ENCODE measurements around the gene ESD.
"Not testable (repeated sequence)": the region's sequence is repeated elsewhere in the genome, so short reads cannot be mapped to it uniquely, and the experiment has no call there.

The ESD gene

GRCh38 chr13:46822551-46822950 lies 25.6 kb upstream of the ESD start:
- FAIRE-seq = no peak

GRCh38 chr13:46817838-46818476 lies 21.0 kb upstream of the ESD start:
- FAIRE-seq = no peak
- TF ChIP-seq POU2F2 (IDR thresholded peaks at IDR 0.05; ENCODE audit: low read depth, low read length) (no peak), PAX5 (IDR thresholded peaks at IDR 0.05; ENCODE audit: insufficient read depth, low read length, severe bottlenecking) (no peak), POLR2A (IDR thresholded peaks at IDR 0.05; ENCODE audit: low read depth, low read length) (no peak), TAF1 (IDR thresholded peaks at IDR 0.05; ENCODE audit: low read depth, low read length) (no peak), SPI1 (IDR thresholded peaks at IDR 0.05; ENCODE audit: low read depth, low read length) (no peak), POLR2AphosphoS5 (IDR thresholded peaks at IDR 0.05; ENCODE audit: low read depth, low read length) (no peak)
- no peak for DNase-seq (ENCODE audit: insufficient read length, low spot score)

More at GRCh38 chr13:46822551-46822950, 25.6 kb upstream of the ESD start:
- DNase-seq (ENCODE audit: insufficient read length, low spot score) = no peak
- TF ChIP-seq SPI1 (IDR thresholded peaks at IDR 0.05; ENCODE audit: low read depth, low read length) (no peak), TAF1 (IDR thresholded peaks at IDR 0.05; ENCODE audit: low read depth, low read length) (no peak)

GRCh38 chr13:46817095-46817494 lies 20.1 kb upstream of the ESD start:
- DNase-seq (ENCODE audit: insufficient read length, low spot score) (no peak), FAIRE-seq (no peak)
- no peak for TF ChIP-seq PAX5 (IDR thresholded peaks at IDR 0.05; ENCODE audit: insufficient read depth, low read length, severe bottlenecking)

GRCh38 chr13:46816371-46816770 lies 19.4 kb upstream of the ESD start:
- TF ChIP-seq PAX5 (IDR thresholded peaks at IDR 0.05; ENCODE audit: insufficient read depth, low read length, severe bottlenecking) (no peak), POU2F2 (IDR thresholded peaks at IDR 0.05; ENCODE audit: low read depth, low read length) (no peak), POLR2A (IDR thresholded peaks at IDR 0.05; ENCODE audit: low read depth, low read length) (no peak), SPI1 (IDR thresholded peaks at IDR 0.05; ENCODE audit: low read depth, low read length) (no peak), TAF1 (IDR thresholded peaks at IDR 0.05; ENCODE audit: low read depth, low read length) (no peak), POLR2AphosphoS5 (IDR thresholded peaks at IDR 0.05; ENCODE audit: low read depth, low read length) (no peak)
- no peak for DNase-seq (ENCODE audit: insufficient read length, low spot score)
- no peak for FAIRE-seq

GRCh38 chr13:46812301-46812797 lies 15.4 kb upstream of the ESD start:
- no peak for DNase-seq (ENCODE audit: insufficient read length, low spot score)
- TF ChIP-seq TAF1 (IDR thresholded peaks at IDR 0.05; ENCODE audit: low read depth, low read length) = no peak
- no peak for TF ChIP-seq POU2F2 (IDR thresholded peaks at IDR 0.05; ENCODE audit: low read depth, low read length)
- no peak for TF ChIP-seq POLR2A (IDR thresholded peaks at IDR 0.05; ENCODE audit: low read depth, low read length)
- no peak for TF ChIP-seq PAX5 (IDR thresholded peaks at IDR 0.05; ENCODE audit: insufficient read depth, low read length, severe bottlenecking)
- TF ChIP-seq POLR2AphosphoS5 (IDR thresholded peaks at IDR 0.05; ENCODE audit: low read depth, low read length) = no peak
- no peak for TF ChIP-seq SPI1 (IDR thresholded peaks at IDR 0.05; ENCODE audit: low read depth, low read length)
- FAIRE-seq = no peak

GRCh38 chr13:46810440-46810839 lies 13.5 kb upstream of the ESD start:
- DNase-seq (ENCODE audit: insufficient read length, low spot score) (no peak), FAIRE-seq (no peak)
- TF ChIP-seq POU2F2 (IDR thresholded peaks at IDR 0.05; ENCODE audit: low read depth, low read length) = no peak
- no peak for TF ChIP-seq POLR2A (IDR thresholded peaks at IDR 0.05; ENCODE audit: low read depth, low read length)
- no peak for TF ChIP-seq PAX5 (IDR thresholded peaks at IDR 0.05; ENCODE audit: insufficient read depth, low read length, severe bottlenecking)
- TF ChIP-seq SPI1 (IDR thresholded peaks at IDR 0.05; ENCODE audit: low read depth, low read length) = no peak
- no peak for TF ChIP-seq POLR2AphosphoS5 (IDR thresholded peaks at IDR 0.05; ENCODE audit: low read depth, low read length)
- no peak for TF ChIP-seq TAF1 (IDR thresholded peaks at IDR 0.05; ENCODE audit: low read depth, low read length)

GRCh38 chr13:46804921-46805320 lies 8.0 kb upstream of the ESD start:
- not testable (repeated sequence) for DNase-seq (ENCODE audit: insufficient read length, low spot score); FAIRE-seq

- DNase-seq (ENCODE audit: insufficient read length, low spot score) = no peak
- no peak for FAIRE-seq
Measured at GRCh38 chr13:46804391-46804815, 7.4 kb upstream of the ESD start.

GRCh38 chr13:46803586-46803985 lies 6.6 kb upstream of the ESD start:
- TF ChIP-seq POU2F2 (IDR thresholded peaks at IDR 0.05; ENCODE audit: low read depth, low read length) (no peak), POLR2AphosphoS5 (IDR thresholded peaks at IDR 0.05; ENCODE audit: low read depth, low read length) (no peak), PAX5 (IDR thresholded peaks at IDR 0.05; ENCODE audit: insufficient read depth, low read length, severe bottlenecking) (no peak), TAF1 (IDR thresholded peaks at IDR 0.05; ENCODE audit: low read depth, low read length) (no peak), SPI1 (IDR thresholded peaks at IDR 0.05; ENCODE audit: low read depth, low read length) (no peak), POLR2A (IDR thresholded peaks at IDR 0.05; ENCODE audit: low read depth, low read length) (no peak)
- DNase-seq (ENCODE audit: insufficient read length, low spot score) = no peak
- no peak for FAIRE-seq

More at GRCh38 chr13:46804391-46804815, 7.4 kb upstream of the ESD start:
- TF ChIP-seq PAX5 (IDR thresholded peaks at IDR 0.05; ENCODE audit: insufficient read depth, low read length, severe bottlenecking) (no peak), POLR2A (IDR thresholded peaks at IDR 0.05; ENCODE audit: low read depth, low read length) (no peak), POU2F2 (IDR thresholded peaks at IDR 0.05; ENCODE audit: low read depth, low read length) (no peak), POLR2AphosphoS5 (IDR thresholded peaks at IDR 0.05; ENCODE audit: low read depth, low read length) (no peak), TAF1 (IDR thresholded peaks at IDR 0.05; ENCODE audit: low read depth, low read length) (no peak), SPI1 (IDR thresholded peaks at IDR 0.05; ENCODE audit: low read depth, low read length) (no peak)

GRCh38 chr13:46801858-46802257 lies 4.9 kb upstream of the ESD start:
- TF ChIP-seq SPI1 (IDR thresholded peaks at IDR 0.05; ENCODE audit: low read depth, low read length) (no peak), POLR2A (IDR thresholded peaks at IDR 0.05; ENCODE audit: low read depth, low read length) (no peak), PAX5 (IDR thresholded peaks at IDR 0.05; ENCODE audit: insufficient read depth, low read length, severe bottlenecking) (no peak), TAF1 (IDR thresholded peaks at IDR 0.05; ENCODE audit: low read depth, low read length) (no peak), POLR2AphosphoS5 (IDR thresholded peaks at IDR 0.05; ENCODE audit: low read depth, low read length) (no peak), POU2F2 (IDR thresholded peaks at IDR 0.05; ENCODE audit: low read depth, low read length) (no peak)
- FAIRE-seq = no peak
- no peak for DNase-seq (ENCODE audit: insufficient read length, low spot score)
